Activated T-cell treated with anti-CD3 and anti-CD28 coated beads for 24 hours (primary cell): Measurements from ENCODE around the gene SPRY1.

ENCODE experiments used
- DNase-seq: peaks from one replicate; pipeline ENCODE4 v3.0.0-alpha.2; 2020; ENCODE audit warnings: low read depth

Gene SPRY1

DNA sequence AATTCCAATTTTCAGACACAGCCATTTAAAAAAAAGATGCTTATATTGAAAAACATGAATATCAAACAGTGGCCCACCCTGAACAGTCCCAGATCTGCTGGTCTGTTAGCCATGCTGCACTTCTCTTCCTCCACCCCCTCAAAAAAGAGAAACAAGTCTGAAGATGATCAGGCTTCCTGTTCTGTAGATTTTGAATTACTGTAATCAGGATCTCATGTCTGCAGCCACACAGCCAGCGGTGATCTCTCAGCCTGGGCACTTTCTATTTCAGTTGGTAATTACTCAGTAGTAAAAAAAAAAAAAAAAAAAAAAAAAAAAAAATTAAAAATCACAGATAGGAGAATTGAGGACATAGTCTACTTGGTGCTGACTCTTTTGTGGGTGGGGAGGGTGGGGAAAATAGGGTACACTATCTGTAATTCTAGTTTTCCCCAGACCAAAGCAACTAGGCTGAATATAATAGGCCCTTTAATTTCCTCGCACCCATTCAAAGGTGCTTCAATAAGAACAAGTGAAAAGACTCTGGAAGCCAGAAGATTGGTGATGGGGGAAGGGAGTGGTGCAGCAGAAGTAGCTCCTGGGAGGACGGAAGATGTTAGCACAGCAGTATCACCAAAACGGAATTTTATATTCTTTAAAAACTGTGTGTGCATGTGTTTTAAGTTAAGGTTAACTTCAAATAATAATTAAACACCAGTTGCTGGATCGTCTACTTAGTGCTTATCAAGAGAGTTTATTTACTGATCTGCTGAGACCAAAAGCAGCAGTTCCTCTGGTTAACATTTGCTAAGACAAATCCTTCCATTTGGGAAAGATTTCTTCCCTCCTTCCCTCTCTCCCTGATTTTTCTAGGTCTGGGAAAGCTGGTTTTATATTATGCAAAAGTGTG, 47.0 kb downstream of the SPRY1 start:
- no peak for DNase-seq

DNA sequence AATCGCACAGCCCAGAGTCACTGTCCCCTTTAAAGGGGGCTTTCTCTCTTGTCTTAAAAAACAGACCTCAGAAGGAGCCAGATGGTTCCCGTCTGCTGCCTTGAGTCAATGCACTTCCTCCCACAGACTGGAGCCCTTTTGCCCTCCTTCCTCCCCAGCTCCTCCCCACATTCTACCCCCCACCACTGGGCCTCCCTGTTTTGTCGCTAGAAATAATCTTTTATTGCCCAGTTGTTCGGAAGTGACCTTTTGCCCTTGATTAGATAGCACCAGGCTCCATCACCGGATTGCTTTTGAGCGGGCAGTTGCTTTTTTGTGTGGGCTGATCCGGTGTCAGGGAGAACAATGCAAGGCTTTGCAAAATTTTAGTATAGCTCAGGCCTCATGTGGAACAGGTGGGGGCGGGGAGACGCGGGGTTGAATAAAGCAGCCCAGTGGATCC, 47.7 kb downstream of the SPRY1 start:
- no peak for DNase-seq

DNA sequence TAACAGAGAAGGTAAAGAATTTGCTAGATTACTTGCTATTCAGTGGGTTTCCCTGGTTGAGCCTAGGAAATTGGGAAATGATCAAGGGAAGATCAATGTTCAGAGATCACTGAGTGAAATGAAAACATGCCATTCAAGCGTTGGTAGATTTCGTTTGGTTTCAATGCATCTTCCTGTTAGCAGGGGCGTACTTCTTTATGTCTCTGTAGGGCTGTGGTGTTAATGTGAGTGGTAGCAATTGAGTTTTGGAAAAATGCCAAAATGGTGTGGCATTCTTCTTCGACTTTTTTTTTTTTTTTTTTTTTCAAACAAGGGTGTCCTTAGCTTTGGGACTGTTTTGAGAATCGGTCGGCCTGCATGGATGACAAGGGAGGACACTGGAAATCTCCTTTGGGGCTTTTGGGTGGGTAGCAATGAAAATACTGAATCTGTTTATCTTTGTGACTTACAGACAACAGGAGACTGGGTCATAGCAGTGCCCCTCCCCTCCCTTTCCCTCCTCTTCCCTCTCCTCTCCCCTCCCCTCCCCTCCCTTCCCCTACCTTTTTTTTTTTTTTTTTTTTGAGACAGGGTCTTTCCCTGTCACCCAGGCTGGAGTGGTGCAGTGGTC, 50.4 kb downstream of the SPRY1 start:
- no peak for DNase-seq

DNA sequence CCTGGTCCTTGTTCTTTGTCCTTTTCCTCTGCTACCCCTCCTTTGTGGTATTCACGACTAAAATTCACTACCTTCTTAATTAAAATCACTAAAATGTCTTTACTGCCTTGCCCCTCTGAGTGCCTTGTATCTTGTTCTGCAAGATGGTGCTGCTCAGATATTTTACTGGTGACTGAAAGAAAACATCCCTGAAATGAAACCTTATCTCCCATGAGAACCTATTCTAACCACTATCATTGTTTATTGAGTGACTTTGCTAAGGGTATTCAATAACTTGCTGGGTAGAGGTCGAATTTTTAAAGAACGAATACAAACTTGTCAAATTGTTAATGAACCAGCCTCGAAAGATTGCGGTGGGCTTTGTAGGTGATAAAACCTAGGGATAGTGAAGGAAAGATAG, 52.8 kb downstream of the SPRY1 start:
- no peak for DNase-seq

DNA sequence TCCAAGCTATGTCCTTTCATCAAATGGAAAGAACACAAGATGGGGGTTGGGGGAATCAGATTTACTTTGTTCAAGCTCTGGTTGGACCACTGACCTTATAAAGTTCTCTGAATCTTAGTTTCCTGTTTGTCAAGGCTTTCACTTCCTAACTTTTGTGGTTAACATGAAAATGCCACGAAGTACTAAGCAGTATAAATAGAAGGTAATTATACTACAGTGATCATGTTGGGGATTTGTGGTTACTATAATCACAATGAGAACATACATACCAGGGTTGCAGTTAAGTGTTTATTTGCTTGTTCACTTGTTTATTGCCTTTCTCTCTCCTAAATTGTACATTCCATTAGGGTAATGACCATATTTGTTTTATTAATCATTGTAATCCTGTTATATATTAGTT, 53.2 kb downstream of the SPRY1 start:
- no peak for DNase-seq

DNA sequence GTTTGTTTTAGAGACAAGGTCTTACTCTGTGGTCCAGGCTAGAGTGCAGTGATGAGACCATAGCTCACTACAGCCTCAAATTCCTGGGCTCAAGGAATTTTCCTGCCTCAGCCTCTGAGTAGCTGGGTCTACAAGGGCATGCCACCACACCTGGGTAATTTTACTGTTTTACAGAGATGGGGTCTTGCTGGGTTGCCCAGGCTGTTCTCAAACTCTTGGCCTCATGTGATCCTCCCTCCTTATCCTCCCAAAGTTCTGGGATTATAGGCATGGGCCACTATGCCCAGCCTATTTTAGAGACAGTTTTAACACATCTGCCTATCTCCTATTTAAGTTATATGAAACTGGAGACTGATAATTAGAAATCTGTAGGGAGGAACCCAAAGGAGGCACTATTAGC, 53.8 kb downstream of the SPRY1 start:
- no peak for DNase-seq

DNA sequence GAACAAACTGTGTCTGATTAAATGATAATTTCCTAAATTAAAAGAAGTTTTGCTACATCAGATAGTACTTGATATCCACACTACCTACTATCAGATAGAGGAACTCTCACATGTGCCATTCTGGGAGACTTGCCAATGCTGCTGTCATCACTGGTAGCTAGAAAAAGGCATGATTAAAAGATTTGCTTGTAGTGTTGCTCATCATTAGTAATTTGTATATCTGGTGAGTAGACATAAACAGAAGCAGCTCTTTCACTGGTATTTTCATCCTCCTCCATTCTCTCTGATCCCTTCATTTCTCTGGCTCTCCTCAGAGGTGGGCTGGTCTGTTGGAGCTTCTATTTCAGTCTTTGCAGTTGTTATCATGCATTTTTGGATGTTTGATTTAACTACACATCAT, 56.0 kb downstream of the SPRY1 start:
- DNase-seq: no peak

DNA sequence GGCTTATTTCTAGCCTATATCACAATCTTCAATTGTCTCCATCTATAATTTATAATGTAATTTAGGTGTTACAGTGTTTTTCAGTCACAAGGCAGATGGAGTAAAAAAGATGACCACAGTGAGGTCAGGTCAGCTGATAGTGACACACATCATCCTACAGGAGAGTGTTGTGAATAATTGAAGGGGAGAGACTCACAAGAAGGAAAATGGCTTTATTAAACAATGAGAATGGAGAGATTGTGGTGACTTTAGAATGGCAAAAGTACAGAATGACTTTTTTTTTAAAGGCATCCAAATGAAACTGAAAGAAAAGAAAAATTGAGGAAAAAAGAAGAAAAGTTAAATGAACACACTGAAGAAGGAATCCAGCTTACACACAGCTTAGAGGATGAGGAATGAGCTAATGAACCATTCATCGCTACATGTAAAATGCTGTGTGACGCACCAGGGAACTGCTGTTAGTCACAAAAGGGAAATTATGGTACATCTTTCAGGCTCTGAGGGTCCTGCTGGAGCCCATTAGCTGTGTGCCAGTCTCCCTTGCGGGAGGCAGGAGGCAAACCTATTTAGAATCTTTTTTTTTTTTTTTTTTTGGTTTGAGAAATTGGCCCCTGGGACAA, 56.6 kb downstream of the SPRY1 start:
- no peak for DNase-seq
